Activated CD4-positive, alpha-beta T cell treated with anti-CD3 and anti-CD28 coated beads, Interleukin-2, amount 50 U/mL, for 4 hours (primary cell): ENCODE data around the gene DIP2C.
"Not testable (repeated sequence)": the region's sequence is repeated elsewhere in the genome, so short reads cannot be mapped to it uniquely, and the experiment has no call there.

Experiments
- DNase-seq, 2 experiments: peaks; one replicate each; pipeline ENCODE4 v3.0.0-alpha.2; 2020

The DIP2C gene

GRCh38 chr10:338171-339037 is 351.1 kb downstream of the DIP2C start:
- no peak for DNase-seq

GRCh38 chr10:336247-336646 is 353.2 kb downstream of the DIP2C start:
- DNase-seq = no peak

GRCh38 chr10:335151-335800 is 354.2 kb downstream of the DIP2C start:
- DNase-seq = no peak

GRCh38 chr10:331186-331585 is 358.3 kb downstream of the DIP2C start:
- DNase-seq = no peak

- DNase-seq = peak in 1 of 2 experiments; percentile 9
Measured at GRCh38 chr10:329361-330099, 359.9 kb downstream of the DIP2C start.

GRCh38 chr10:327889-328852 is 361.3 kb downstream of the DIP2C start:
- DNase-seq = no peak

GRCh38 chr10:326894-327635 is 362.4 kb downstream of the DIP2C start:
- no peak for DNase-seq

GRCh38 chr10:326350-326749 is 363.1 kb downstream of the DIP2C start:
- DNase-seq = no peak

GRCh38 chr10:325282-325681 is 364.2 kb downstream of the DIP2C start:
- no peak for DNase-seq

- DNase-seq = no peak
Measured at GRCh38 chr10:324593-324992, 364.9 kb downstream of the DIP2C start.

GRCh38 chr10:323651-324293 is 365.7 kb downstream of the DIP2C start:
- DNase-seq = peak; percentile 31 to 37

- DNase-seq = not testable (repeated sequence)
Measured at GRCh38 chr10:323046-323445, 366.4 kb downstream of the DIP2C start.

- DNase-seq = no peak
Measured at GRCh38 chr10:320771-321170, 368.7 kb downstream of the DIP2C start.

- DNase-seq = no peak
Measured at GRCh38 chr10:317926-318325, 371.5 kb downstream of the DIP2C start.

- no peak for DNase-seq
Measured at GRCh38 chr10:317271-317769, 372.1 kb downstream of the DIP2C start.

- no peak for DNase-seq
Measured at GRCh38 chr10:316390-316789, 373.1 kb downstream of the DIP2C start.

- no peak for DNase-seq
Measured at GRCh38 chr10:314871-315270, 374.6 kb downstream of the DIP2C start.

GRCh38 chr10:314381-314780 is 375.1 kb downstream of the DIP2C start:
- DNase-seq = no peak

- no peak for DNase-seq
Measured at GRCh38 chr10:311901-312665, 377.4 kb downstream of the DIP2C start.

GRCh38 chr10:310976-311639 is 378.4 kb downstream of the DIP2C start:
- no peak for DNase-seq
